GM12878 (cell line): ENCODE measurements around the gene RIPK4. TPM values are rescaled to one million over a fixed set of nuclear protein-coding genes. Genes with fewer than 3 reads are reported as not detected.

Experiments used
- ATAC-seq: fragments of 200-7000 bp; cut with Tn5 transposase; 3 replicates; pipeline ENCODE4 v1.9.1; 2020; ENCODE audit warnings: mild to moderate bottlenecking, moderate library complexity
- BruUV-seq: library from RNA; stranded (reverse); fragments of 400-500 nt; replicated peaks from 2 replicates; lab custom pipeline; 2021; lab: Mats Ljungman, UMichigan
- CTCF ChIA-PET: fragments of 300-600 bp; sonication (Branson Sonifier 250); formaldehyde crosslinking; extraction: SDS; loops from one replicate; lab custom pipeline; 2021; ENCODE audit warnings: inconsistent platforms; lab: Yijun Ruan, JAX
- POLR2A ChIA-PET: fragments of 350-600 bp; formaldehyde crosslinking; extraction: SDS; loops from one replicate; lab custom pipeline; 2021; ENCODE audit warnings: inconsistent platforms; lab: Charles Lee
- RAD21 ChIA-PET: fragments of 300-600 bp; sonication (Branson Sonifier 250); formaldehyde crosslinking; loops from one replicate; lab custom pipeline; 2023; ENCODE audit warnings: antibody characterized with exemption; ENCODE audit not compliant: unreplicated experiment; lab: Charles Lee
- SMC1A ChIA-PET: fragments of 300-600 bp; sonication (Branson Sonifier 250); formaldehyde crosslinking; loops from one replicate; lab custom pipeline; 2023; ENCODE audit not compliant: unreplicated experiment, uncharacterized antibody; lab: Charles Lee
- DNase-seq: peaks from one replicate; pipeline ENCODE4 v3.0.0-alpha.2; 2011; ENCODE audit warnings: low read depth, low spot score
- FAIRE-seq: peaks from 3 replicates; lab custom pipeline; 2011; peaks lifted over from hg19 to GRCh38; lab: Jason Lieb, UNC
- H2AFZ ChIP-seq: 2 replicates; pipeline ENCODE4 v1.6.0; 2011; ENCODE audit warnings: low read depth, low read length, control low read depth; ENCODE audit not compliant: control insufficient read depth
- H3K27ac ChIP-seq: 2 replicates; pipeline ENCODE4 v1.5.1; 2011; ENCODE audit warnings: control low read depth; ENCODE audit not compliant: control insufficient read depth, insufficient read depth
- H3K27me3 ChIP-seq, 2 experiments: replicated peaks in 1 of 2; 2 replicates each; pipeline versions ENCODE4 v1.6.0 to v1.6.1; 2011; ENCODE audit warnings: low read length in 1 of 2; ENCODE audit not compliant: control insufficient read depth in 2 of 2, insufficient read depth in 2 of 2
- H3K36me3 ChIP-seq, 2 experiments: 2 replicates each; pipeline ENCODE4 v1.5.1; 2011; ENCODE audit warnings: low read length in 1 of 2; ENCODE audit not compliant: control insufficient read depth in 2 of 2, insufficient read depth in 2 of 2
- H3K4me1 ChIP-seq: 2 replicates; pipeline ENCODE4 v1.6.1; 2011; ENCODE audit warnings: mild to moderate bottlenecking, low read length, moderate library complexity, mixed read lengths; ENCODE audit not compliant: control insufficient read depth, insufficient read depth
- H3K4me2 ChIP-seq: 2 replicates; pipeline ENCODE4 v1.6.0; 2011; ENCODE audit warnings: control low read depth; ENCODE audit not compliant: control insufficient read depth, insufficient read depth
- H3K4me3 ChIP-seq: fragments of 200-600 bp; sonication (generic); 2 replicates; pipeline ENCODE4 v1.5.1; 2016
- H3K79me2 ChIP-seq: 2 replicates; pipeline ENCODE4 v1.6.0; 2011; ENCODE audit warnings: low read length; ENCODE audit not compliant: control insufficient read depth, insufficient read depth
- H3K9ac ChIP-seq: 2 replicates; pipeline ENCODE4 v1.8.0; 2011; ENCODE audit warnings: low read length, control low read depth, mixed read lengths; ENCODE audit not compliant: control insufficient read depth, insufficient read depth
- H3K9me3 ChIP-seq: replicated peaks from 3 replicates; pipeline ENCODE4 v1.5.1; 2011; ENCODE audit warnings: mild to moderate bottlenecking, low read length; ENCODE audit not compliant: control insufficient read depth, insufficient read depth
- H4K20me1 ChIP-seq: 2 replicates; pipeline ENCODE4 v1.6.0; 2011; ENCODE audit not compliant: control insufficient read depth, insufficient read depth
- BHLHE40 ChIP-seq, 2 experiments: fragments of 450-650 bp in 1 of 2; IDR thresholded peaks; 2 replicates each; pipeline ENCODE4 v1.6.1; 2011 to 2017; ENCODE audit warnings: low read depth in 2 of 2, borderline replicate concordance in 1 of 2, improper control_type of control experiment in 1 of 2, low read length in 1 of 2, mild to moderate bottlenecking in 1 of 2
- CEBPB ChIP-seq, 2 experiments: fragments of 150-350 bp in 1 of 2; IDR thresholded peaks; 2 replicates each; pipeline ENCODE4 v1.6.1; 2012 to 2014; ENCODE audit warnings: low read depth in 2 of 2, low read length in 2 of 2, borderline replicate concordance in 1 of 2, inconsistent platforms in 1 of 2
- CHD1 ChIP-seq: IDR thresholded peaks from 2 replicates; pipeline ENCODE4 v1.6.1; 2012; ENCODE audit warnings: low read depth, low read length, improper control_type of control experiment
- CHD2 ChIP-seq: IDR thresholded peaks from 2 replicates; pipeline ENCODE4 v1.6.1; 2011; ENCODE audit warnings: low read depth, low read length, improper control_type of control experiment, borderline replicate concordance
- E2F8 ChIP-seq: fragments of 450-650 bp; IDR thresholded peaks from 2 replicates; pipeline ENCODE4 v1.6.1; 2018; ENCODE audit warnings: mild to moderate bottlenecking, low read depth, moderate library complexity; ENCODE audit not compliant: partially characterized antibody
- FOXM1 ChIP-seq: IDR thresholded peaks from 2 replicates; pipeline ENCODE4 v1.6.1; 2012; ENCODE audit warnings: low read depth, mild to moderate bottlenecking, inconsistent platforms, low read length, moderate library complexity
- HDAC6 ChIP-seq: fragments of 200-600 bp; sonication (generic); IDR thresholded peaks from one replicate; pipeline ENCODE4 v1.8.0; 2017; ENCODE audit warnings: antibody characterized with exemption; ENCODE audit not compliant: unreplicated experiment
- KDM1A ChIP-seq: fragments of 200-600 bp; sonication (generic); IDR thresholded peaks from 2 replicates; pipeline ENCODE4 v1.6.1; 2016; ENCODE audit warnings: borderline replicate concordance
- LARP7 ChIP-seq: fragments of 450-650 bp; IDR thresholded peaks from 2 replicates; pipeline ENCODE4 v1.6.1; 2017; ENCODE audit warnings: mild to moderate bottlenecking
- MEF2B ChIP-seq: fragments of 450-650 bp; IDR thresholded peaks from 2 replicates; pipeline ENCODE4 v1.6.1; 2018; ENCODE audit warnings: mild to moderate bottlenecking, moderate library complexity; ENCODE audit not compliant: partially characterized antibody, poor library complexity, severe bottlenecking
- NFXL1 ChIP-seq: fragments of 450-650 bp; IDR thresholded peaks from 2 replicates; pipeline ENCODE4 v1.6.1; 2017; ENCODE audit warnings: antibody characterized with exemption, mild to moderate bottlenecking, borderline replicate concordance
- NR2F1 ChIP-seq: fragments of 450-650 bp; conservative IDR thresholded peaks from 2 replicates; pipeline ENCODE4 v1.6.1; 2017; ENCODE audit warnings: mild to moderate bottlenecking
- POLR2AphosphoS5 ChIP-seq: IDR thresholded peaks from 2 replicates; pipeline ENCODE4 v1.6.1; 2011; ENCODE audit warnings: mild to moderate bottlenecking, low read length, inconsistent platforms
- RBBP5 ChIP-seq: fragments of 200-600 bp; sonication (generic); conservative IDR thresholded peaks from 2 replicates; pipeline ENCODE4 v1.6.1; 2016
- TCF7 ChIP-seq: IDR thresholded peaks from 2 replicates; pipeline ENCODE4 v1.6.1; 2014; ENCODE audit warnings: antibody characterized with exemption, borderline replicate concordance
- ZNF622 ChIP-seq: fragments of 450-650 bp; IDR thresholded peaks from 2 replicates; pipeline ENCODE4 v1.6.1; 2017; ENCODE audit warnings: mild to moderate bottlenecking, inconsistent platforms
- WGBS: methylation state at CpG from one replicate; pipeline ENCODE4 v1.1.6; 2016; ENCODE audit warnings: low lambda C conversion rate; ENCODE audit not compliant: insufficient replicate concordance, insufficient coverage; ENCODE audit errors: missing lambda C conversion rate; 5-methylcytosine and 5-hydroxymethylcytosine counted together
- in situ Hi-C: fragments of 300-500 bp; cut with MboI; formaldehyde crosslinking; loops from 9 replicates; pipeline ENCODE4 v1.14.3; 2018; ENCODE audit warnings: mixed read lengths
- intact Hi-C: fragments of 100-400 bp; cut with micrococcal nuclease; formaldehyde crosslinking; loops from one replicate; pipeline ENCODE4 v1.14.2; 2022; ENCODE audit not compliant: unreplicated experiment
- polyA plus RNA-seq, 11 experiments: library from polyadenylated mRNA; depleted of rRNA in 4 of 11; unstranded in 6 of 11; stranded (reverse) in 5 of 11; fragments of >200 nt; fragmentation: Nextera tagmentation in 4 of 11; fragmentation: Illumina TruSeq in 1 of 11; extraction: Ambion mirVana in 4 of 11; extraction: Trizol in 1 of 11; gene quantifications; 1 replicate in 1 of 11; 2 replicates in 10 of 11; pipeline versions ENCODE4 v1.2.1 to v1.2.3, GENCODE V29; 2011 to 2016; ENCODE audit warnings: inconsistent platforms in 2 of 11, missing spikeins in 2 of 11, low read depth in 1 of 11
- total RNA-seq, 4 experiments: library from RNA; depleted of rRNA in 3 of 4; stranded (reverse); fragments of >200 nt in 3 of 4; fragmentation: Illumina TruSeq in 1 of 4; extraction: Trizol in 1 of 4; gene quantifications; 2 replicates each; pipeline versions ENCODE4 v1.2.1 to v1.2.3, GENCODE V29; 2013 to 2021

The RIPK4 gene
- total and polyA plus RNA-seq, 10 of the 15 experiments (the other 5 are each of a cell fraction or from before 2014, with no cell fraction given): 0.05 TPM; not detected in 9

GRCh38 chr21:41726058-41726558, 40.7 kb downstream of the RIPK4 start:
- H2AFZ ChIP-seq: no peak overlapping the region
- 18% methylated on average over 19 of the region's 19 CpGs for WGBS
- no peak for FAIRE-seq

GRCh38 chr21:41725421-41726031, 41.3 kb downstream of the RIPK4 start:
- no peak overlapping the region for H3K4me3 ChIP-seq
- ATAC-seq (no peak), FAIRE-seq (no peak), DNase-seq (no peak)
- ChIA-PET POLR2A (no interaction called here), RAD21 (interaction anchor here (0.6 kb wide), 1 partner anchor 118 kb away, joined by 3 read pairs; no protein-coding TSS in a partner anchor), CTCF (interaction anchor here (2.3 kb wide), 1 partner anchor 113 kb away, joined by 7 read pairs; no protein-coding TSS in a partner anchor), SMC1A (no interaction called here)
- in situ Hi-C loops: no loop called here
- no peaks in the 10 kb centered on the region for H3K36me3 ChIP-seq
- H3K9ac ChIP-seq: no peak overlapping the region
- H3K4me1 ChIP-seq: no peaks in the 10 kb centered on the region
- intact Hi-C loops: no loop called here
- H2AFZ ChIP-seq: no peak overlapping the region
- H3K27ac ChIP-seq: no peak overlapping the region
- WGBS: 8% methylated on average over 32 of the region's 33 CpGs
- no peaks in the 10 kb centered on the region; the same call in 2 of the 3 replicates for H3K9me3 ChIP-seq
- no peaks in the 10 kb centered on the region for H4K20me1 ChIP-seq
- no TSS peak for BruUV-seq
- no peaks in the 10 kb centered on the region for H3K79me2 ChIP-seq
- peaks cover 8 to 9% of the 10 kb centered on the region in 2 experiments for H3K27me3 ChIP-seq
- no peak overlapping the region for H3K4me2 ChIP-seq
- TF ChIP-seq BHLHE40 (IDR thresholded peaks at IDR 0.05; ENCODE audit: borderline replicate concordance in 1 of 2, low read depth in 2 of 2, low read length in 1 of 2) (no peak), NFXL1 (no peak), RBBP5 (no peak), POLR2AphosphoS5 (no peak), CHD1 (no peak), CEBPB (IDR thresholded peaks at IDR 0.05; ENCODE audit: borderline replicate concordance in 1 of 2, low read depth in 2 of 2, low read length in 2 of 2) (no peak), FOXM1 (no peak), LARP7 (no peak), E2F8 (no peak), TCF7 (no peak), KDM1A (no peak), MEF2B (no peak)

More at GRCh38 chr21:41726058-41726558, 40.7 kb downstream of the RIPK4 start:
- no peaks in the 10 kb centered on the region for H3K4me1 ChIP-seq
- no TSS peak for BruUV-seq
- ATAC-seq: no peak
- H3K4me3 ChIP-seq: no peak overlapping the region
- peaks cover 8 to 9% of the 10 kb centered on the region in 2 experiments for H3K27me3 ChIP-seq
- no peak overlapping the region for H3K9ac ChIP-seq
- no peak for DNase-seq
- CTCF ChIA-PET: interaction anchor here (2.3 kb wide), 1 partner anchor 113 kb away, joined by 7 read pairs; no protein-coding TSS in a partner anchor
- TF ChIP-seq LARP7 (no peak), CHD2 (no peak), RBBP5 (no peak), HDAC6 (no peak), BHLHE40 (IDR thresholded peaks at IDR 0.05; ENCODE audit: borderline replicate concordance in 1 of 2, low read depth in 2 of 2, low read length in 1 of 2) (no peak), KDM1A (no peak), ZNF622 (no peak), NR2F1 (no peak)
- no peak overlapping the region for H3K4me2 ChIP-seq
- SMC1A ChIA-PET: no interaction called here
- no peaks in the 10 kb centered on the region for H3K79me2 ChIP-seq
- RAD21 ChIA-PET: no interaction called here
- H4K20me1 ChIP-seq: no peaks in the 10 kb centered on the region
- H3K9me3 ChIP-seq: no peaks in the 10 kb centered on the region; the same call in 2 of the 3 replicates
- POLR2A ChIA-PET: no interaction called here
- no peak overlapping the region for H3K27ac ChIP-seq
- intact Hi-C loops (no loop called here), in situ Hi-C loops (no loop called here)
- no peaks in the 10 kb centered on the region for H3K36me3 ChIP-seq
